Measurements from ENCODE around the gene ADGRD1. TPM values are rescaled to one million over a fixed set of nuclear protein-coding genes. Genes with fewer than 3 reads are reported as not detected.

The ADGRD1 gene
- total RNA-seq, 2 experiments from 2014 or later: 0.05 TPM; not detected in 1

- Mint-ChIP-seq H3K9me3 (no peaks in the 10 kb centered on the region), H3K27me3 (no peaks in the 10 kb centered on the region), H3K27ac (no peak overlapping the region), H3K36me3 (ENCODE audit: low read depth) (no peaks in the 10 kb centered on the region), H3K4me1 (peaks cover 17% of the 10 kb centered on the region), H3K4me3 (no peak overlapping the region)
- ChIA-PET CTCF (no interaction called here), POLR2A (no interaction called here)
- DNase-seq: no peak
These were observed 136.8 kb downstream of the ADGRD1 start for GRCh38 chr12:131090274-131091210.

GRCh38 chr12:131091413-131091975, 137.8 kb downstream of the ADGRD1 start:
- H3K27ac Mint-ChIP-seq: peak overlapping the region; percentile 21
- no peak for DNase-seq
- POLR2A ChIA-PET: no interaction called here
- H3K36me3 Mint-ChIP-seq (ENCODE audit: low read depth): no peaks in the 10 kb centered on the region
- CTCF ChIA-PET: no interaction called here
- no peak overlapping the region for H3K4me3 Mint-ChIP-seq
- H3K9me3 Mint-ChIP-seq: no peaks in the 10 kb centered on the region
- H3K27me3 Mint-ChIP-seq: no peaks in the 10 kb centered on the region
- H3K4me1 Mint-ChIP-seq: peaks cover 17% of the 10 kb centered on the region

GRCh38 chr12:131091976-131092691, 138.4 kb downstream of the ADGRD1 start:
- no peak overlapping the region for H3K4me3 Mint-ChIP-seq
- no peaks in the 10 kb centered on the region for H3K9me3 Mint-ChIP-seq
- H3K4me1 Mint-ChIP-seq: peaks cover 17% of the 10 kb centered on the region
- DNase-seq: no peak
- H3K27ac Mint-ChIP-seq: no peak overlapping the region
- ChIA-PET POLR2A (no interaction called here), CTCF (no interaction called here)
- H3K27me3 Mint-ChIP-seq: no peaks in the 10 kb centered on the region
- no peaks in the 10 kb centered on the region for H3K36me3 Mint-ChIP-seq (ENCODE audit: low read depth)

- Mint-ChIP-seq H3K27me3 (no peaks in the 10 kb centered on the region), H3K4me1 (peaks cover 17% of the 10 kb centered on the region), H3K9me3 (no peaks in the 10 kb centered on the region), H3K36me3 (ENCODE audit: low read depth) (no peaks in the 10 kb centered on the region), H3K4me3 (no peak overlapping the region), H3K27ac (no peak overlapping the region)
- ChIA-PET POLR2A (no interaction called here), CTCF (interaction anchor here (0.7 to 1.4 kb wide), 4 partner anchors 10 to 39 kb away, joined by 3 to 10 read pairs (median 4); no protein-coding TSS in a partner anchor)
- peak; percentile 20 for DNase-seq
These were observed 139.3 kb downstream of the ADGRD1 start for GRCh38 chr12:131092901-131093603.

GRCh38 chr12:131093604-131093955, 139.9 kb downstream of the ADGRD1 start:
- no peaks in the 10 kb centered on the region for H3K27me3 Mint-ChIP-seq
- H3K4me3 Mint-ChIP-seq: no peak overlapping the region
- H3K36me3 Mint-ChIP-seq (ENCODE audit: low read depth): no peaks in the 10 kb centered on the region
- no peak for DNase-seq
- peak overlapping the region; percentile 9 for H3K27ac Mint-ChIP-seq
- ChIA-PET POLR2A (no interaction called here), CTCF (interaction anchor here (0.7 to 1.4 kb wide), 4 partner anchors 10 to 39 kb away, joined by 3 to 10 read pairs (median 4); no protein-coding TSS in a partner anchor)
- H3K9me3 Mint-ChIP-seq: no peaks in the 10 kb centered on the region
- H3K4me1 Mint-ChIP-seq: peaks cover 17% of the 10 kb centered on the region

- no peak for DNase-seq
- Mint-ChIP-seq H3K4me3 (no peak overlapping the region), H3K4me1 (peaks cover 17% of the 10 kb centered on the region), H3K9me3 (no peaks in the 10 kb centered on the region), H3K27ac (no peak overlapping the region), H3K36me3 (ENCODE audit: low read depth) (no peaks in the 10 kb centered on the region), H3K27me3 (no peaks in the 10 kb centered on the region)
- ChIA-PET CTCF (interaction anchor here (1.3 to 1.5 kb wide), 3 partner anchors 11 to 18 kb away, joined by 3 to 10 read pairs (median 5); no protein-coding TSS in a partner anchor), POLR2A (no interaction called here)
These were observed 140.5 kb downstream of the ADGRD1 start for GRCh38 chr12:131093971-131094830.

- Mint-ChIP-seq H3K27ac (no peak overlapping the region), H3K36me3 (ENCODE audit: low read depth) (no peaks in the 10 kb centered on the region), H3K27me3 (no peaks in the 10 kb centered on the region), H3K4me3 (no peak overlapping the region), H3K9me3 (no peaks in the 10 kb centered on the region), H3K4me1 (peaks cover 17% of the 10 kb centered on the region)
- ChIA-PET POLR2A (no interaction called here), CTCF (interaction anchor here (1.5 kb wide), 1 partner anchor 10 kb away, joined by 5 read pairs; no protein-coding TSS in a partner anchor)
- no peak for DNase-seq
These were observed 141.4 kb downstream of the ADGRD1 start for GRCh38 chr12:131094831-131095805.

- no peak overlapping the region for H3K27ac Mint-ChIP-seq
These were observed 142.3 kb downstream of the ADGRD1 start for GRCh38 chr12:131095826-131096680.

GRCh38 chr12:131096681-131097181, 143.0 kb downstream of the ADGRD1 start:
- no peak overlapping the region for H3K4me3 Mint-ChIP-seq
- CTCF ChIA-PET: no interaction called here
- H3K36me3 Mint-ChIP-seq (ENCODE audit: low read depth): no peaks in the 10 kb centered on the region
- POLR2A ChIA-PET: no interaction called here
- H3K9me3 Mint-ChIP-seq: no peaks in the 10 kb centered on the region
- DNase-seq: no peak
- H3K27ac Mint-ChIP-seq: no peak overlapping the region
- peaks cover 12% of the 10 kb centered on the region for H3K4me1 Mint-ChIP-seq
- H3K27me3 Mint-ChIP-seq: no peaks in the 10 kb centered on the region

More at GRCh38 chr12:131095826-131096680, 142.3 kb downstream of the ADGRD1 start:
- Mint-ChIP-seq H3K4me1 (peaks cover 17% of the 10 kb centered on the region), H3K36me3 (ENCODE audit: low read depth) (no peaks in the 10 kb centered on the region), H3K27me3 (no peaks in the 10 kb centered on the region), H3K4me3 (no peak overlapping the region), H3K9me3 (no peaks in the 10 kb centered on the region)
- ChIA-PET POLR2A (no interaction called here), CTCF (interaction anchor here (1.5 kb wide), 1 partner anchor 9 kb away, joined by 5 read pairs; no protein-coding TSS in a partner anchor)
- DNase-seq: no peak

Data from activated CD4-positive, alpha-beta T cell treated with anti-CD3 and anti-CD28 coated beads, Interleukin-2, amount 10 ng/mL, durations not matched to agents 7 days and 5 days (primary cell).